Measurements from ENCODE around the gene TPM2. TPM values are rescaled to one million over a fixed set of nuclear protein-coding genes. Genes with fewer than 3 reads are reported as not detected.
A peak's percentile ranks its signal among the peaks of the same experiment; 100 is the strongest.

TPM2 gene
- total and polyA plus RNA-seq, 10 of the 15 experiments (the other 5 are each of a cell fraction or from before 2014, with no cell fraction given), result 0.11 to 9.3 (median 1.1) TPM

- in situ Hi-C loops (cut with MboI), result no loop called here
- ChIA-PET RAD21 (ENCODE audit: unreplicated experiment) (interaction anchor here (0.5 to 9.7 kb wide), 10 partner anchors 14 to 165 kb away, joined by 3 to 95 read pairs (median 7); partner anchors contain the start of genes CREB3, GBA2, RGP1 and SIT1), CTCF (interaction anchor here (0.6 to 13.5 kb wide), 23 partner anchors 9 to 164 kb away, joined by 3 to 227 read pairs (median 7); partner anchors contain the start of genes CA9, CREB3, HINT2 and SIT1), POLR2A (interaction anchor here (0.7 to 10.9 kb wide), 12 partner anchors 11 to 150 kb away, joined by 3 to 163 read pairs (median 4); partner anchors contain the start of genes CA9, CREB3, SIT1 and SPAG8), SMC1A (ENCODE audit: uncharacterized antibody, unreplicated experiment) (interaction anchor here (0.6 to 12.5 kb wide), 15 partner anchors 8 to 220 kb away, joined by 3 to 145 read pairs (median 3); partner anchors contain the start of genes CREB3, SIT1 and TLN1)
- DNase-seq (ENCODE audit: low read depth, low spot score) (no peak), ATAC-seq (no peak), FAIRE-seq (no peak)
- peak overlapping the region; percentile 55 for H3K4me2 ChIP-seq (ENCODE audit: control insufficient read depth, insufficient read depth)
- WGBS (ENCODE audit: insufficient coverage, insufficient replicate concordance, low lambda C conversion rate, missing lambda C conversion rate), result 53% methylated on average over 3 of the region's 3 CpGs
- no peak for TF ChIP-seq TCF12 (IDR thresholded peaks at IDR 0.05; ENCODE audit: low read depth, low read length)
- peak; percentile 1; the same call in 1 of the 2 replicates for TF ChIP-seq POLR2A (IDR thresholded peaks at IDR 0.05; ENCODE audit: low read depth, low read length)
- no peaks in the 10 kb centered on the region for H3K9me3 ChIP-seq (replicated peaks; ENCODE audit: control insufficient read depth, insufficient read depth, low read length)
- intact Hi-C loops (cut with micrococcal nuclease; ENCODE audit: unreplicated experiment), result no loop called here
- peak overlapping the region; percentile 45 for H3K27ac ChIP-seq (ENCODE audit: control insufficient read depth, insufficient read depth)
- peaks cover 43% of the 10 kb centered on the region for H3K79me2 ChIP-seq (ENCODE audit: control insufficient read depth, insufficient read depth, low read length)
- no TSS peak for BruUV-seq (replicated peaks)
- no peaks in the 10 kb centered on the region for H4K20me1 ChIP-seq (ENCODE audit: control insufficient read depth, insufficient read depth)
- H3K4me3 ChIP-seq, result 0 out of 2 replicates have a peak overlapping the region, but pooled peaks have one; percentile 18
- no peak overlapping the region for H2AFZ ChIP-seq (ENCODE audit: control insufficient read depth, low read depth, low read length)
- H3K9ac ChIP-seq (ENCODE audit: control insufficient read depth, insufficient read depth, low read length), result peak overlapping the region; percentile 9; the same call in 1 of the 2 replicates
- peaks cover 43% of the 10 kb centered on the region for H3K4me1 ChIP-seq (ENCODE audit: control insufficient read depth, insufficient read depth, low read length)
- H3K36me3 ChIP-seq (ENCODE audit: control insufficient read depth in 2 of 2, insufficient read depth in 2 of 2, low read length in 1 of 2), result peaks cover 6 to 9% of the 10 kb centered on the region in 2 experiments; a peak in 3 of 4 replicates
- no peaks in the 10 kb centered on the region for H3K27me3 ChIP-seq (replicated peaks in 1 of 2; ENCODE audit: control insufficient read depth in 2 of 2, insufficient read depth in 2 of 2, low read length in 1 of 2)
These were observed 27.9 kb downstream of the TPM2 start for GRCh38 chr9:35661756-35662350.

GRCh38 chr9:35660966-35661415, 28.7 kb downstream of the TPM2 start:
- no peak for DNase-seq (ENCODE audit: low read depth, low spot score)
- H2AFZ ChIP-seq (ENCODE audit: control insufficient read depth, low read depth, low read length), result no peak overlapping the region
- H3K4me2 ChIP-seq (ENCODE audit: control insufficient read depth, insufficient read depth), result no peak overlapping the region; the same call in 1 of the 2 replicates
- no peak for FAIRE-seq
- ChIA-PET POLR2A (interaction anchor here (0.7 to 10.9 kb wide), 12 partner anchors 12 to 154 kb away, joined by 3 to 163 read pairs (median 4); partner anchors contain the start of genes CREB3, HINT2, SIT1 and SPAG8), CTCF (interaction anchor here (0.6 to 13.5 kb wide), 27 partner anchors 10 to 185 kb away, joined by 3 to 227 read pairs (median 7); partner anchors contain the start of genes CA9, CREB3, HINT2 and SIT1), RAD21 (ENCODE audit: unreplicated experiment) (interaction anchor here (0.6 to 9.7 kb wide), 10 partner anchors 13 to 163 kb away, joined by 3 to 95 read pairs (median 7); partner anchors contain the start of genes CREB3, GBA2, RGP1 and SIT1), SMC1A (ENCODE audit: uncharacterized antibody, unreplicated experiment) (interaction anchor here (0.7 to 12.5 kb wide), 20 partner anchors 9 to 221 kb away, joined by 3 to 145 read pairs (median 3); partner anchors contain the start of genes CREB3, SIT1, SPAG8 and TLN1)
- no peaks in the 10 kb centered on the region for H3K9me3 ChIP-seq (replicated peaks; ENCODE audit: control insufficient read depth, insufficient read depth, low read length)
- no peaks in the 10 kb centered on the region for H4K20me1 ChIP-seq (ENCODE audit: control insufficient read depth, insufficient read depth)
- intact Hi-C loops (cut with micrococcal nuclease; ENCODE audit: unreplicated experiment), result no loop called here
- BruUV-seq (replicated peaks), result no TSS peak
- H3K36me3 ChIP-seq (ENCODE audit: control insufficient read depth in 2 of 2, insufficient read depth in 2 of 2, low read length in 1 of 2), result peaks cover 6 to 9% of the 10 kb centered on the region in 2 experiments; a peak in 3 of 4 replicates
- ATAC-seq, result no peak
- in situ Hi-C loops (cut with MboI), result no loop called here
- H3K4me3 ChIP-seq, result no peak overlapping the region
- H3K9ac ChIP-seq (ENCODE audit: control insufficient read depth, insufficient read depth, low read length), result no peak overlapping the region
- peak overlapping the region; percentile 45 for H3K27ac ChIP-seq (ENCODE audit: control insufficient read depth, insufficient read depth)
- H3K27me3 ChIP-seq (replicated peaks in 1 of 2; ENCODE audit: control insufficient read depth in 2 of 2, insufficient read depth in 2 of 2, low read length in 1 of 2), result no peaks in the 10 kb centered on the region
- H3K4me1 ChIP-seq (ENCODE audit: control insufficient read depth, insufficient read depth, low read length), result peaks cover 39% of the 10 kb centered on the region
- H3K79me2 ChIP-seq (ENCODE audit: control insufficient read depth, insufficient read depth, low read length), result peaks cover 43% of the 10 kb centered on the region
- 64% methylated on average over 9 of the region's 9 CpGs for whole genome bisulfite sequencing (ENCODE audit: insufficient coverage, insufficient replicate concordance, low lambda C conversion rate, missing lambda C conversion rate)
- peak; percentile 21 to 59 (median 32); a peak in 4 of 6 replicates for TF ChIP-seq CTCF (IDR thresholded peaks at IDR 0.05 in 2 of 3, conservative IDR thresholded peaks at IDR 0.05 in 1 of 3; ENCODE audit: control insufficient read depth in 2 of 3, extremely low read depth in 1 of 3, insufficient read depth in 1 of 3, low read depth in 3 of 3, low read length in 3 of 3)
- 0 out of 2 replicates have a peak, but pooled peaks have one; percentile 9 for TF ChIP-seq SMC3 (IDR thresholded peaks at IDR 0.05; ENCODE audit: borderline replicate concordance, low read length)
- no peak for TF ChIP-seq MAX (IDR thresholded peaks at IDR 0.05; ENCODE audit: low read depth, low read length)
- TF ChIP-seq RAD21 (IDR thresholded peaks at IDR 0.05; ENCODE audit: insufficient read depth, low read depth, low read length), result peak; percentile 34; the same call in 1 of the 2 replicates
- peak in 1 of 2 experiments; percentile 38; a peak in 2 of 4 replicates for TF ChIP-seq IKZF2 (IDR thresholded peaks at IDR 0.05)
- no peak for TF ChIP-seq NR2C1 (IDR thresholded peaks at IDR 0.05)
- TF ChIP-seq SRF (IDR thresholded peaks at IDR 0.05; ENCODE audit: low read depth in 2 of 2, low read length in 2 of 2), result 0 out of 4 replicates have a peak, but pooled peaks of 1 of the 2 experiments have one; percentile 9
- no peak for TF ChIP-seq KDM1A (IDR thresholded peaks at IDR 0.05; ENCODE audit: borderline replicate concordance)
- TF ChIP-seq TCF12 (IDR thresholded peaks at IDR 0.05; ENCODE audit: low read depth, low read length), result no peak
- no peak for TF ChIP-seq USF1 (IDR thresholded peaks at IDR 0.05; ENCODE audit: borderline replicate concordance, extremely low read length, insufficient read depth, low read depth, low read length)
